Endothelial cell of umbilical vein (primary cell): ENCODE data around the gene HAUS3. TPM values are rescaled to one million over a fixed set of nuclear protein-coding genes. Genes with fewer than 3 reads are reported as not detected.

Experiments
- BruUV-seq: library from RNA; stranded (reverse); fragments of 400-500 nt; replicated peaks from 2 replicates; lab custom pipeline; 2021; lab: Mats Ljungman, UMichigan
- CTCF ChIA-PET: fragments of 300-600, 350-600 bp; sonication (Branson Sonifier 250); formaldehyde crosslinking; loops from one replicate; lab custom pipeline; 2021; ENCODE audit warnings: antibody characterized with exemption, inconsistent platforms; lab: Charles Lee
- POLR2A ChIA-PET: fragments of 300-600, 350-600 bp; sonication (Branson Sonifier 250); formaldehyde crosslinking; loops from one replicate; lab custom pipeline; 2021; ENCODE audit warnings: antibody characterized with exemption, inconsistent platforms; lab: Charles Lee
- DNase-seq: peaks from one replicate; pipeline ENCODE4 v3.0.0-alpha.2; 2011; ENCODE audit warnings: low read depth, low spot score
- FAIRE-seq: peaks from 2 replicates; lab custom pipeline; 2011; peaks lifted over from hg19 to GRCh38; lab: Jason Lieb, UNC
- H2AFZ ChIP-seq: 2 replicates; pipeline ENCODE4 v1.6.0; 2012; ENCODE audit warnings: low read depth, low read length, control low read depth, inconsistent platforms
- H3K27ac ChIP-seq: 2 replicates; pipeline ENCODE4 v1.5.1; 2011; ENCODE audit warnings: low read depth, mild to moderate bottlenecking, control low read depth, low read length, moderate library complexity; ENCODE audit not compliant: insufficient read depth
- H3K27me3 ChIP-seq, 2 experiments: 2 replicates each; pipeline versions ENCODE4 v1.6.0 to v1.6.1; 2011; ENCODE audit warnings: low read length in 2 of 2, mixed read lengths in 1 of 2; ENCODE audit not compliant: control insufficient read depth in 2 of 2, insufficient read depth in 2 of 2
- H3K36me3 ChIP-seq, 2 experiments: 2 replicates in 1 of 2; 3 replicates in 1 of 2; pipeline ENCODE4 v1.5.1; 2011; ENCODE audit warnings: low read length in 2 of 2, mild to moderate bottlenecking in 1 of 2, moderate library complexity in 1 of 2; ENCODE audit not compliant: control insufficient read depth in 2 of 2, insufficient read depth in 2 of 2; ENCODE audit errors: extremely low read depth in 1 of 2
- H3K4me1 ChIP-seq: 3 replicates; pipeline ENCODE4 v1.5.1; 2011; ENCODE audit warnings: mild to moderate bottlenecking, low read length; ENCODE audit not compliant: control insufficient read depth, insufficient read depth; ENCODE audit errors: extremely low read depth
- H3K4me2 ChIP-seq: 2 replicates; pipeline ENCODE4 v1.6.1; 2011; ENCODE audit warnings: low read length, control low read depth, mixed read lengths; ENCODE audit not compliant: insufficient read depth
- H3K4me3 ChIP-seq, 3 experiments: fragments of 200-600 bp in 1 of 3; sonication (generic), shearing (Covaris generic) in 1 of 3; replicated peaks in 1 of 3; 2 replicates each; pipeline ENCODE4 v1.5.1; 2011 to 2016; ENCODE audit warnings: control low read depth in 3 of 3, low read length in 3 of 3, mild to moderate bottlenecking in 2 of 3, inconsistent platforms in 1 of 3, low read depth in 1 of 3, moderate library complexity in 1 of 3; ENCODE audit not compliant: insufficient read depth in 1 of 3
- H3K79me2 ChIP-seq: 2 replicates; pipeline ENCODE4 v1.6.0; 2012; ENCODE audit warnings: low read length, inconsistent platforms; ENCODE audit not compliant: control insufficient read depth, insufficient read depth
- H3K9ac ChIP-seq: replicated peaks from 2 replicates; pipeline ENCODE3; 2011; ENCODE audit warnings: low read length, control low read depth; ENCODE audit not compliant: insufficient read depth; ENCODE audit errors: extremely low read depth
- H3K9me1 ChIP-seq: replicated peaks from 3 replicates; pipeline ENCODE4 v1.6.0; 2011; ENCODE audit warnings: mild to moderate bottlenecking, low read length; ENCODE audit not compliant: control insufficient read depth, insufficient read depth; ENCODE audit errors: extremely low read depth
- H3K9me3 ChIP-seq: replicated peaks from 2 replicates; pipeline ENCODE4 v1.5.1; 2012; ENCODE audit warnings: low read length, inconsistent platforms; ENCODE audit not compliant: control insufficient read depth, insufficient read depth
- H4K20me1 ChIP-seq: replicated peaks from 2 replicates; pipeline ENCODE3; 2011; ENCODE audit warnings: mild to moderate bottlenecking, low read length; ENCODE audit not compliant: control insufficient read depth, insufficient read depth; ENCODE audit errors: extremely low read depth
- EZH2 ChIP-seq: IDR thresholded peaks from 2 replicates; pipeline ENCODE4 v1.6.1; 2012; ENCODE audit warnings: borderline replicate concordance, low read depth, mild to moderate bottlenecking, moderate library complexity, low read length, inconsistent platforms; ENCODE audit not compliant: severe bottlenecking
- FOS ChIP-seq: IDR thresholded peaks from 2 replicates; pipeline ENCODE4 v1.6.1; 2011; ENCODE audit warnings: mild to moderate bottlenecking, low read length, moderate library complexity, borderline replicate concordance; ENCODE audit not compliant: insufficient read depth
- GATA2 ChIP-seq: IDR thresholded peaks from 2 replicates; pipeline ENCODE4 v1.7.0; 2011; ENCODE audit warnings: low read depth, mild to moderate bottlenecking, moderate library complexity, mixed read lengths, low read length; ENCODE audit not compliant: insufficient read length, insufficient read depth
- JUN ChIP-seq: IDR thresholded peaks from 2 replicates; pipeline ENCODE4 v1.6.1; 2011; ENCODE audit warnings: borderline replicate concordance, low read depth; ENCODE audit not compliant: insufficient read length, insufficient read depth
- MYC ChIP-seq: IDR thresholded peaks from one replicate; pipeline ENCODE4 v1.6.1; 2011; ENCODE audit warnings: mild to moderate bottlenecking, low read depth, low read length
- POLR2A ChIP-seq: IDR thresholded peaks from 2 replicates; pipeline ENCODE4 v1.6.1; 2012; ENCODE audit warnings: low read depth, mild to moderate bottlenecking, control low read depth, low read length
- POLR2AphosphoS5 ChIP-seq: IDR thresholded peaks from 2 replicates; pipeline ENCODE4 v1.6.1; 2012; ENCODE audit warnings: low read depth, mild to moderate bottlenecking, control low read depth, low read length, moderate library complexity; ENCODE audit not compliant: insufficient read depth
- dilution Hi-C: fragments of 300-500 bp; cut with MboI; formaldehyde crosslinking; loops from one replicate; pipeline ENCODE4 v1.15.0; 2019; ENCODE audit warnings: low sequenced_read_pairs; ENCODE audit not compliant: extremely low pct_ligation_motif_present
- intact Hi-C: fragments of 100-400 bp; cut with micrococcal nuclease; formaldehyde crosslinking; loops from one replicate; pipeline ENCODE4 v1.10.0; 2022
- polyA plus RNA-seq, 4 experiments: library from polyadenylated mRNA; depleted of rRNA in 3 of 4; stranded (reverse) in 3 of 4; unstranded in 1 of 4; fragments of >200 nt; gene quantifications; 2 replicates each; pipeline versions ENCODE4 v1.2.1 to v1.2.3, GENCODE V29; 2011 to 2012; ENCODE audit warnings: missing spikeins in 1 of 4
- total RNA-seq: library from RNA; stranded (reverse); gene quantifications from 2 replicates; pipeline ENCODE4 v1.2.3, GENCODE V29; 2021
- TF ChIP-seq, protein P1 (sequence below), 2 donors: IDR thresholded peaks; 1 replicate in 1 of 2; 2 replicates in 1 of 2; pipeline ENCODE4 v1.5.1; 2011; ENCODE audit warnings: low read length in 2 of 2, mild to moderate bottlenecking in 2 of 2, moderate library complexity in 2 of 2, control low read depth in 1 of 2, inconsistent platforms in 1 of 2, low read depth in 1 of 2; ENCODE audit not compliant: insufficient read depth in 1 of 2; ENCODE audit errors: extremely low read depth in 1 of 2
- TF ChIP-seq, protein P2 (sequence below): IDR thresholded peaks from 2 replicates; pipeline ENCODE4 v1.6.1; 2011; ENCODE audit not compliant: insufficient read depth, insufficient read length

The HAUS3 gene
- total and polyA plus RNA-seq, 2 donors (not counting 3 experiments of a cell fraction or from before 2014, with no cell fraction given) = 4.4 to 15.9 TPM

- Histone ChIP-seq H3K4me2 (no peak overlapping the region), H3K4me3 (no peak overlapping the region), H3K9ac (no peak overlapping the region), H2AFZ (no peak overlapping the region), H3K36me3 (peaks cover 2 to 30% of the 10 kb centered on the region in 2 experiments), H3K9me3 (no peaks in the 10 kb centered on the region), H3K79me2 (no peaks in the 10 kb centered on the region), H3K9me1 (no peaks in the 10 kb centered on the region), H3K4me1 (no peaks in the 10 kb centered on the region), H3K27me3 (no peaks in the 10 kb centered on the region), H3K27ac (no peak overlapping the region), H4K20me1 (no peaks in the 10 kb centered on the region)
- FAIRE-seq (no peak), DNase-seq (no peak)
- intact Hi-C loops (no loop called here), dilution Hi-C loops (no loop called here)
- ChIA-PET POLR2A (no interaction called here), CTCF (interaction anchor here (1.0 to 1.5 kb wide), 3 partner anchors 9 to 193 kb away, joined by 3 to 4 read pairs (median 3); no protein-coding TSS in a partner anchor)
- no TSS peak for BruUV-seq
- TF ChIP-seq, protein P1, sequence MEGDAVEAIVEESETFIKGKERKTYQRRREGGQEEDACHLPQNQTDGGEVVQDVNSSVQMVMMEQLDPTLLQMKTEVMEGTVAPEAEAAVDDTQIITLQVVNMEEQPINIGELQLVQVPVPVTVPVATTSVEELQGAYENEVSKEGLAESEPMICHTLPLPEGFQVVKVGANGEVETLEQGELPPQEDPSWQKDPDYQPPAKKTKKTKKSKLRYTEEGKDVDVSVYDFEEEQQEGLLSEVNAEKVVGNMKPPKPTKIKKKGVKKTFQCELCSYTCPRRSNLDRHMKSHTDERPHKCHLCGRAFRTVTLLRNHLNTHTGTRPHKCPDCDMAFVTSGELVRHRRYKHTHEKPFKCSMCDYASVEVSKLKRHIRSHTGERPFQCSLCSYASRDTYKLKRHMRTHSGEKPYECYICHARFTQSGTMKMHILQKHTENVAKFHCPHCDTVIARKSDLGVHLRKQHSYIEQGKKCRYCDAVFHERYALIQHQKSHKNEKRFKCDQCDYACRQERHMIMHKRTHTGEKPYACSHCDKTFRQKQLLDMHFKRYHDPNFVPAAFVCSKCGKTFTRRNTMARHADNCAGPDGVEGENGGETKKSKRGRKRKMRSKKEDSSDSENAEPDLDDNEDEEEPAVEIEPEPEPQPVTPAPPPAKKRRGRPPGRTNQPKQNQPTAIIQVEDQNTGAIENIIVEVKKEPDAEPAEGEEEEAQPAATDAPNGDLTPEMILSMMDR (IDR thresholded peaks at IDR 0.05; ENCODE audit: extremely low read depth in 1 of 2, insufficient read depth in 1 of 2, low read depth in 1 of 2, low read length in 2 of 2) = no peak
- TF ChIP-seq POLR2AphosphoS5 (no peak), JUN (no peak), POLR2A (no peak), FOS (no peak), MYC (no peak), EZH2 (no peak), GATA2 (no peak)
- TF ChIP-seq, protein P2, sequence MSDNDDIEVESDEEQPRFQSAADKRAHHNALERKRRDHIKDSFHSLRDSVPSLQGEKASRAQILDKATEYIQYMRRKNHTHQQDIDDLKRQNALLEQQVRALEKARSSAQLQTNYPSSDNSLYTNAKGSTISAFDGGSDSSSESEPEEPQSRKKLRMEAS = no peak
Measured at GRCh38 chr4:2248821-2249261, 6.9 kb upstream of the HAUS3 start.
